GM19438 (cell line): ENCODE results near the gene OR5J2.
"Not testable (repeated sequence)": the region's sequence is repeated elsewhere in the genome, so short reads cannot be mapped to it uniquely, and the experiment has no call there.

Source experiments
- ATAC-seq: cut with Tn5 transposase; IDR thresholded peaks from one replicate; pipeline ENCODE4 v1.9.1; 2021; ENCODE audit warnings: low read depth; ENCODE audit not compliant: unreplicated experiment

Gene OR5J2

GRCh38 chr11:56176318-56176717, at the start of gene OR5J2:
Gene OR5J2 (plus strand): TSS chr11:56176618. CDS start chr11:56176618, 0 bp downstream.
- ATAC-seq = no peak

- ATAC-seq = no peak
These were observed 36.2 kb upstream of the OR5J2 start, which contains the start of gene OR8J3 for GRCh38 chr11:56140151-56140661. Gene OR8J3 (minus strand): TSS chr11:56140201. CDS start chr11:56137718, 2,483 bp downstream.

- not testable (repeated sequence) for ATAC-seq
These were observed 32.7 kb upstream of the OR5J2 start for GRCh38 chr11:56143681-56144080.

- no peak for ATAC-seq
These were observed 25.0 kb upstream of the OR5J2 start for GRCh38 chr11:56151376-56151775.

- ATAC-seq = no peak
These were observed 24.1 kb upstream of the OR5J2 start for GRCh38 chr11:56152333-56152732.

GRCh38 chr11:56160217-56160616, 16.2 kb upstream of the OR5J2 start, which contains the start of gene OR8K5:
Gene OR8K5 (minus strand): TSS chr11:56160317. CDS start chr11:56160317, 0 bp downstream.
- ATAC-seq = no peak

GRCh38 chr11:56163804-56164203, 12.6 kb upstream of the OR5J2 start:
- ATAC-seq = no peak

- no peak for ATAC-seq
These were observed 4.1 kb upstream of the OR5J2 start for GRCh38 chr11:56172256-56172830.

GRCh38 chr11:56183459-56183858, 7.0 kb downstream of the OR5J2 start:
- ATAC-seq = no peak

- ATAC-seq = no peak
These were observed 12.2 kb downstream of the OR5J2 start for GRCh38 chr11:56188602-56189001.

GRCh38 chr11:56196705-56197104, 20.3 kb downstream of the OR5J2 start:
- no peak for ATAC-seq

GRCh38 chr11:56197367-56197766, 20.9 kb downstream of the OR5J2 start:
- ATAC-seq = no peak

GRCh38 chr11:56207790-56208189, 31.4 kb downstream of the OR5J2 start:
- ATAC-seq = no peak

GRCh38 chr11:56214537-56214936, 38.1 kb downstream of the OR5J2 start:
- no peak for ATAC-seq

GRCh38 chr11:56219735-56220134, 43.3 kb downstream of the OR5J2 start:
- ATAC-seq = not testable (repeated sequence)
